Gastrocnemius medialis (tissue), 4 donors: Measurements from ENCODE around the gene ZNF423. TPM values are rescaled to one million over a fixed set of nuclear protein-coding genes. Genes with fewer than 3 reads are reported as not detected.
A peak's percentile ranks its signal among the peaks of the same experiment; 100 is the strongest.

Experiments used
- ATAC-seq, 2 donors: fragments of 150-250 bp; one replicate each; pipeline ENCODE4 v1.9.1; 2016
- DNase-seq, 2 donors: peaks; one replicate each; pipeline ENCODE4 v3.0.0-alpha.2; 2019
- H3K27ac ChIP-seq, 4 donors: fragments of 200-600 bp; sonication (generic); 1 replicate in 1 of 4; 2 replicates in 3 of 4; pipeline ENCODE4 v1.5.1; 2016 to 2018; ENCODE audit warnings: mild to moderate bottlenecking in 2 of 4, moderate library complexity in 1 of 4
- H3K27me3 ChIP-seq, 3 donors: fragments of 200-600 bp; sonication (generic) in 2 of 3; 1 replicate in 1 of 3; 2 replicates in 2 of 3; pipeline versions ENCODE4 v1.5.1 to v1.6.0; 2016 to 2019; ENCODE audit warnings: mild to moderate bottlenecking in 1 of 3, moderate library complexity in 1 of 3
- H3K36me3 ChIP-seq, 2 donors: fragments of 200-600 bp; sonication (generic) in 1 of 2; one replicate each; pipeline ENCODE4 v1.5.1; 2017 to 2018
- H3K4me1 ChIP-seq, 2 donors: fragments of 200-600 bp; sonication (generic) in 1 of 2; one replicate each; pipeline ENCODE4 v1.5.1; 2016 to 2017; ENCODE audit warnings: mild to moderate bottlenecking in 2 of 2
- H3K4me3 ChIP-seq, 4 donors: fragments of 200-600 bp; sonication (generic) in 3 of 4; 1 replicate in 1 of 4; 2 replicates in 3 of 4; pipeline ENCODE4 v1.5.1; 2016 to 2019; ENCODE audit warnings: mild to moderate bottlenecking in 2 of 4
- H3K9me3 ChIP-seq, 3 donors: fragments of 200-600 bp; sonication (generic) in 2 of 3; 1 replicate in 1 of 3; 2 replicates in 2 of 3; pipeline ENCODE4 v1.5.1; 2016 to 2019
- POLR2A ChIP-seq, 2 donors: fragments of 450-650 bp; IDR thresholded peaks; one replicate each; pipeline ENCODE4 v1.6.1; 2017; ENCODE audit warnings: antibody characterized with exemption in 2 of 2, mild to moderate bottlenecking in 2 of 2, moderate library complexity in 2 of 2
- in situ Hi-C, 4 donors: fragments of 200-750 bp; cut with MboI; loops; one replicate each; pipeline versions ENCODE4 v1.15.0 to v1.8.0; 2017; ENCODE audit warnings: low sequenced_read_pairs in 4 of 4
- intact Hi-C: fragments of 100-400 bp; cut with DNase I; formaldehyde crosslinking; loops from one replicate; pipeline ENCODE4 v1.15.1; 2023; ENCODE audit warnings: low total_unique reads
- total RNA-seq, 4 donors: library from RNA; depleted of rRNA; stranded (reverse); fragments of >200 nt; gene quantifications; one replicate each; pipeline versions ENCODE4 v1.1.0 to v1.2.3, GENCODE V29; 2016
- TF ChIP-seq, protein P1 (sequence below), 5 experiments: fragments of 450-650 bp in 3 of 5; fragments of 200-600 bp in 2 of 5; sonication (generic) in 2 of 5; IDR thresholded peaks in 4 of 5; conservative IDR thresholded peaks in 1 of 5; 1 replicate in 4 of 5; 2 replicates in 1 of 5; pipeline ENCODE4 v1.5.1; 2016 to 2019; ENCODE audit warnings: antibody characterized with exemption in 5 of 5, mild to moderate bottlenecking in 3 of 5, moderate library complexity in 3 of 5

The ZNF423 gene
- total RNA-seq, 4 donors from 2014 or later = 8.4 to 15.8 (median 12.5) TPM

GRCh38 chr16:49822649-49823370 is 33.1 kb downstream of the ZNF423 start:
- no peak for TF ChIP-seq POLR2A (IDR thresholded peaks at IDR 0.05)
- TF ChIP-seq, protein P1, sequence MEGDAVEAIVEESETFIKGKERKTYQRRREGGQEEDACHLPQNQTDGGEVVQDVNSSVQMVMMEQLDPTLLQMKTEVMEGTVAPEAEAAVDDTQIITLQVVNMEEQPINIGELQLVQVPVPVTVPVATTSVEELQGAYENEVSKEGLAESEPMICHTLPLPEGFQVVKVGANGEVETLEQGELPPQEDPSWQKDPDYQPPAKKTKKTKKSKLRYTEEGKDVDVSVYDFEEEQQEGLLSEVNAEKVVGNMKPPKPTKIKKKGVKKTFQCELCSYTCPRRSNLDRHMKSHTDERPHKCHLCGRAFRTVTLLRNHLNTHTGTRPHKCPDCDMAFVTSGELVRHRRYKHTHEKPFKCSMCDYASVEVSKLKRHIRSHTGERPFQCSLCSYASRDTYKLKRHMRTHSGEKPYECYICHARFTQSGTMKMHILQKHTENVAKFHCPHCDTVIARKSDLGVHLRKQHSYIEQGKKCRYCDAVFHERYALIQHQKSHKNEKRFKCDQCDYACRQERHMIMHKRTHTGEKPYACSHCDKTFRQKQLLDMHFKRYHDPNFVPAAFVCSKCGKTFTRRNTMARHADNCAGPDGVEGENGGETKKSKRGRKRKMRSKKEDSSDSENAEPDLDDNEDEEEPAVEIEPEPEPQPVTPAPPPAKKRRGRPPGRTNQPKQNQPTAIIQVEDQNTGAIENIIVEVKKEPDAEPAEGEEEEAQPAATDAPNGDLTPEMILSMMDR (IDR thresholded peaks at IDR 0.05 in 4 of 5, conservative IDR thresholded peaks at IDR 0.05 in 1 of 5) = no peak
- intact Hi-C loops (loop anchor here (1.0 kb wide), 1 partner anchor 11 kb away; no protein-coding TSS in a partner anchor), in situ Hi-C loops (no loop called here)
- H3K27ac ChIP-seq = peak overlapping the region; percentile 87 to 98 (median 96)
- no peaks in the 10 kb centered on the region for H3K36me3 ChIP-seq
- H3K4me3 ChIP-seq = no peak overlapping the region
- H3K4me1 ChIP-seq = peaks cover 74 to 77% of the 10 kb centered on the region in 2 donors
- no peaks in the 10 kb centered on the region for H3K9me3 ChIP-seq
- ATAC-seq (peak; percentile 91 to 93), DNase-seq (peak; percentile 80 to 94)
- H3K27me3 ChIP-seq = no peaks in the 10 kb centered on the region

DNA sequence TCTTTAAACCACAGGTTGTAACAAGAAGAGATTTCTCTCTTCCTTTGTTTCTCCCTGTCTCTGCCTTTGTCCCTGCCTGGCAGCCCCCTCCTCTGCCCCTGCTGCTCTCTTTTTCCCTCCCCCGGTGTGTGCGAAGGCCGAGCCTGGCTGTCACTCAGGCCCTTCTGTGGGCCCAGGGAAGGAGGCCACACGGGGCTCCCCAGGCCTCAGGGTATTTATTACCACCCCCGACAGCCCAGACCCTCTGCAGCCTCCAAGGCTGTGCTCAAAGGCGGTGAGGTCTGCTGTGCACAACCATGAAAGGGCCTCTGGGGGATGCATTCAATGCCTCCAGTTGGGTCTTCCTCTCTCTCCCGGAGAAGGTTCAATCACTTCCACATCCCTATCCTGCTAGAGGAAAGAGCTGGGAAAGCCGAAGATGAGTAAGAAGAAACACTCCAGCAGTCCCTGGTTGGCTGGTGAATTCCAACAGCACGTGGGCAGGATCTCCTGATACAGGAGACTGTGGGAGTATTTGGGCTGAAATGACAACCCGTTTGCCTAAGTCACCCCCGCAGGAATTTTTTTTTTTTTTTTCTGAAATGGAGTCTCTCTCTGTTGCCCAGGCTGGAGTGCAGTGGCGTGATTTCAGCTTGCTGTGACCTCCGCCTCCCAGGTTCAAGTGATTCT is 34.2 kb downstream of the ZNF423 start:
- intact Hi-C loops (no loop called here), in situ Hi-C loops (no loop called here)
- no peak for DNase-seq
- Histone ChIP-seq H3K27ac (peak overlapping the region; percentile 87 to 98 (median 96)), H3K27me3 (no peaks in the 10 kb centered on the region), H3K4me3 (no peak overlapping the region), H3K36me3 (no peaks in the 10 kb centered on the region), H3K9me3 (no peaks in the 10 kb centered on the region), H3K4me1 (peaks cover 74 to 76% of the 10 kb centered on the region in 2 donors)
- TF ChIP-seq POLR2A (IDR thresholded peaks at IDR 0.05) = no peak
- TF ChIP-seq, protein P1 (IDR thresholded peaks at IDR 0.05 in 4 of 5, conservative IDR thresholded peaks at IDR 0.05 in 1 of 5) = no peak
- ATAC-seq = peak in 1 of 2 donors; percentile 25

GRCh38 chr16:49821156-49821555 is 34.8 kb downstream of the ZNF423 start:
- Histone ChIP-seq H3K9me3 (no peaks in the 10 kb centered on the region), H3K27me3 (no peaks in the 10 kb centered on the region), H3K27ac (peak overlapping the region; percentile 87 to 98 (median 96)), H3K4me1 (peaks cover 74 to 76% of the 10 kb centered on the region in 2 donors), H3K36me3 (no peaks in the 10 kb centered on the region), H3K4me3 (no peak overlapping the region)
- no peak for ATAC-seq
- TF ChIP-seq POLR2A (IDR thresholded peaks at IDR 0.05) = no peak
- TF ChIP-seq, protein P1 (IDR thresholded peaks at IDR 0.05 in 4 of 5, conservative IDR thresholded peaks at IDR 0.05 in 1 of 5) = no peak
- in situ Hi-C loops (no loop called here), intact Hi-C loops (no loop called here)
- DNase-seq = no peak

GRCh38 chr16:49817754-49818507 is 38.0 kb downstream of the ZNF423 start:
- TF ChIP-seq, protein P1 (IDR thresholded peaks at IDR 0.05 in 4 of 5, conservative IDR thresholded peaks at IDR 0.05 in 1 of 5) = no peak
- TF ChIP-seq POLR2A (IDR thresholded peaks at IDR 0.05) = no peak
- Histone ChIP-seq H3K27ac (peak overlapping the region; percentile 65 to 97 (median 70)), H3K4me1 (peaks cover 69 to 75% of the 10 kb centered on the region in 2 donors), H3K9me3 (no peaks in the 10 kb centered on the region), H3K27me3 (no peaks in the 10 kb centered on the region), H3K36me3 (no peaks in the 10 kb centered on the region), H3K4me3 (no peak overlapping the region)
- intact Hi-C loops (loop anchor here (5.0 kb wide), 1 partner anchor 276 kb away; no protein-coding TSS in a partner anchor), in situ Hi-C loops (no loop called here)
- ATAC-seq (peak in 1 of 2 donors; percentile 72), DNase-seq (peak in 1 of 2 donors; percentile 73)
